ENCODE measurements around the gene VANGL2. TPM values are rescaled to one million over a fixed set of nuclear protein-coding genes. Genes with fewer than 3 reads are reported as not detected.

The VANGL2 gene
- total and polyA plus RNA-seq, 2 of the 8 experiments (the other 6 are each of a cell fraction or from before 2014, with no cell fraction given): 62.5 to 118 TPM

- TF ChIP-seq SRF (IDR thresholded peaks at IDR 0.05; ENCODE audit: low read depth, low read length): no peak
- no peak for TF ChIP-seq POLR2A (IDR thresholded peaks at IDR 0.05; ENCODE audit: control extremely low read depth in 1 of 2, low read depth in 2 of 2, low read length in 2 of 2)
- TF ChIP-seq SUZ12 (IDR thresholded peaks at IDR 0.05; ENCODE audit: low read length): no peak
- TF ChIP-seq KDM1A (IDR thresholded peaks at IDR 0.05; ENCODE audit: borderline replicate concordance, low read length): no peak
These were observed 15.4 kb downstream of the VANGL2 start (continued) for GRCh38 chr1:160415696-160416290.
